ENCODE data around the gene AHI1. TPM values are rescaled to one million over a fixed set of nuclear protein-coding genes. Genes with fewer than 3 reads are reported as not detected.

AHI1 gene
- total and polyA plus RNA-seq, 2 experiments from 2014 or later = 14.8 to 21.5 TPM

- WGBS (ENCODE audit: low lambda C conversion rate, missing lambda C conversion rate) = 94% methylated on average over 3 of the region's 3 CpGs
- Histone ChIP-seq H3K9me3 (ENCODE audit: low read depth) (no peaks in the 10 kb centered on the region), H3K4me3 (no peak overlapping the region), H4K20me1 (ENCODE audit: insufficient read depth, poor library complexity, severe bottlenecking) (no peaks in the 10 kb centered on the region), H2AFZ (no peak overlapping the region), H3K4me2 (no peak overlapping the region), H3K27ac (no peak overlapping the region), H3K36me3 (replicated peaks; ENCODE audit: insufficient read depth, low read depth) (no peaks in the 10 kb centered on the region), H3K79me2 (no peaks in the 10 kb centered on the region), H3K27me3 (no peaks in the 10 kb centered on the region), H3K4me1 (ENCODE audit: insufficient read depth) (peaks cover 3% of the 10 kb centered on the region), H3K9me2 (replicated peaks; ENCODE audit: insufficient read depth) (no peaks in the 10 kb centered on the region)
- TF ChIP-seq EZH2phosphoT487 (IDR thresholded peaks at IDR 0.05; ENCODE audit: low read depth, severe bottlenecking, unreplicated experiment) (no peak), EZH2 (IDR thresholded peaks at IDR 0.05; ENCODE audit: borderline replicate concordance) (no peak), CTCF (IDR thresholded peaks at IDR 0.05; ENCODE audit: poor library complexity) (no peak)
- no peak for DNase-seq (ENCODE audit: low spot score)
Observed at GRCh38 chr6:135534773-135535380, 37.3 kb upstream of the AHI1 start.

GRCh38 chr6:135532559-135532958 lies 35.0 kb upstream of the AHI1 start:
- H3K27ac ChIP-seq = no peak overlapping the region
- WGBS (ENCODE audit: low lambda C conversion rate, missing lambda C conversion rate) = 67% methylated on average over 1 of the region's 1 CpG
- peaks cover 3% of the 10 kb centered on the region for H3K4me1 ChIP-seq (ENCODE audit: insufficient read depth)
- no peaks in the 10 kb centered on the region for H3K27me3 ChIP-seq
- DNase-seq (ENCODE audit: low spot score) = no peak
- H3K36me3 ChIP-seq (replicated peaks; ENCODE audit: insufficient read depth, low read depth) = no peaks in the 10 kb centered on the region
- H2AFZ ChIP-seq = no peak overlapping the region
- no peak overlapping the region for H3K4me3 ChIP-seq
- no peaks in the 10 kb centered on the region for H4K20me1 ChIP-seq (ENCODE audit: insufficient read depth, poor library complexity, severe bottlenecking)
- H3K9me3 ChIP-seq (ENCODE audit: low read depth) = no peaks in the 10 kb centered on the region
- no peaks in the 10 kb centered on the region for H3K79me2 ChIP-seq
- no peak overlapping the region for H3K4me2 ChIP-seq
- TF ChIP-seq EZH2 (IDR thresholded peaks at IDR 0.05; ENCODE audit: borderline replicate concordance) = no peak
- no peak for TF ChIP-seq EZH2phosphoT487 (IDR thresholded peaks at IDR 0.05; ENCODE audit: low read depth, severe bottlenecking, unreplicated experiment)
- no peak for TF ChIP-seq CTCF (IDR thresholded peaks at IDR 0.05; ENCODE audit: poor library complexity)
- no peaks in the 10 kb centered on the region for H3K9me2 ChIP-seq (replicated peaks; ENCODE audit: insufficient read depth)

GRCh38 chr6:135531954-135532490 lies 34.5 kb upstream of the AHI1 start:
- DNase-seq (ENCODE audit: low spot score) = no peak
- Histone ChIP-seq H3K36me3 (replicated peaks; ENCODE audit: insufficient read depth, low read depth) (no peaks in the 10 kb centered on the region), H3K79me2 (no peaks in the 10 kb centered on the region), H4K20me1 (ENCODE audit: insufficient read depth, poor library complexity, severe bottlenecking) (no peaks in the 10 kb centered on the region), H3K4me1 (ENCODE audit: insufficient read depth) (peaks cover 3% of the 10 kb centered on the region), H3K27ac (no peak overlapping the region), H3K9me3 (ENCODE audit: low read depth) (no peaks in the 10 kb centered on the region), H3K4me3 (no peak overlapping the region), H3K27me3 (no peaks in the 10 kb centered on the region), H3K4me2 (no peak overlapping the region), H2AFZ (no peak overlapping the region), H3K9me2 (replicated peaks; ENCODE audit: insufficient read depth) (no peaks in the 10 kb centered on the region)
- WGBS (ENCODE audit: low lambda C conversion rate, missing lambda C conversion rate) = 100% methylated on average over 2 of the region's 2 CpGs
- no peak for TF ChIP-seq CTCF (IDR thresholded peaks at IDR 0.05; ENCODE audit: poor library complexity)

Measured in hepatocyte (in vitro differentiated cells).